ENCODE results near the gene PPP6R2.

Gene PPP6R2

DNA sequence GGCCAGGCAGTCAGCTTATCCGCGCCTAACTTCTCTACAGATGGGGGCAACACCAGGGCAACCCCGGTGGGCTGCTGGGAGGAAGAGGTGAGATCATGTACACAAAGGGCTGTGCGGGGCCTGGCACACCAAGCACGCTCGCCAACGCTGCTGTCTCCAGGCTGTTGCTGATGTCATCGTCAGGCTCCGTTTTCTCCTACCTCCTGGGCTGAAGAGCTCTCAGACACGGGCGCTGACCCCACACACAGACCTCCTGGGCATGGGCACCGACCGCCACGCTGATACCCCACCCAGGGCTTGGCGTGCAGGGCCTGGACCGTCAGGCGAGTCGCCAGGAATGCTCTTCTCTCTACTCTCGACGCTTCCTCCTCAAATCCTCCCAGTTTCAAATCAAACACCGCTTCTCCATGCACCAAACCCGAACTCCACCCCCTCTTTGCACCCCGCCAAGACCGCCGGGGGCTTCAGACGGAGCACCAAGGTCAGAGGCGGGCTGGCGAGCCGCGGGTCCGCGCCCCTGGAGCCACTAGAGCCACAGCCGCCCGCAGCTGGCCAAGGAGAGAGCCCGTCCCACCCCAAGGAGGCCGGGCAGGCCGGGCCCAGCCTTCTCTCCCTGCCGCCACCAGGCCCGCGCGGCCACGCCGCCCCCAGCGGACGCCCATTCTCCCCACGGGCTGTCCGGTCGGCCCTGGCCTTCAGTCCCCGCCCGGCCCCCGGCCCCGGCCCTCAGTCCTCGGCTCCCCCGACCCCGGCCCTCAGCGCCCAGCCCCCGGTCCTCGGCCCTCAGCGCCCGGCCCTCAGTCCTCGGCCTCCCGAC, 130.9 kb downstream of the PPP6R2 start:
- peak; percentile 64 for DNase-seq

DNA sequence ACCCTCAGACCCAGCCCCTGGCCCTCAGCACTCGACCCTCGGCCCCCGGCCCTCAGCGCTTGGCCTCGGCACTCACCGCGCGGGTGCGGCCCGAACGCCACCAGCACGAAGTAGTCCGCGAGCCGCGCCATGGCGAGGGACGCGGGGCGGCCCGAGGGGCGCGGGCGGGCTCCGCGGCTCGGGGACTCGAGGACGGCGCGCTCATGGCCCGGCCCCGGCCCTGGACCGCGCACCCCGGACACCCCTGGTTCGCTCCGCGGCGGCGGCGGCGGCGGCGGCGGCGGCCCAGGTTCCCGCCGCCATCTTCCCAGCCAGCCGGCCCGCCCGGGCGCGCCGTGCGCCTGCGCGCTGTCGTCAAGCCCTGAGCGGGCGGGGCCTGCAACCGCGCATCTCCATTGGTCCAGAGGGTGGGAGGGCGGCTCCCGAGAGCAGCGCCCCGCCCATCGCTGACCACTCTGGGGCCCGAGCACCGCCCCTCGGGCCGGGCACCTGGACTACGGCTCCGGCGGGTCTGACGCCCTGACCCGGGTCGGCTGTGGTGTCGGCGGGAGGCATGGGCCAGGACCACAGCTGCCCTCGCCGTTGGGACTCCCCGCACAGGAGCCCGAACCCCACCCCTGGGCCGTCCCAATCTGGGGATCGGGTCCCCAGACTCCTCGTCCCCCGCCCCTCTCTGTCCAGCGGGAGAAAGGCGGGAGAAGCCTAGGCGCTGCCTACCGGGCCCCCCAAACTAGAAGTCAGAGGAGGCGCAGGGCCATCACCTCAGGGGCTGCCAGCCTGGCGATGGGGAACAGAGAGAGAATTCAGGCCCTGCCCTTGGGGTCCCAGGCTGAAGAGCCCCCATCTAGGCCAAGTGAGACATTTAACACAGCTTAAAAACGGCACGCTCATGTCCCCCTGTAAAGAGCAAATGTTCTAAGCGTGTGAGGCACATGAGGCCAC, 131.9 kb downstream of the PPP6R2 start, which contains the start of gene SBF1:
Gene SBF1, minus strand, starts transcription at position 326 of the 942 bp plus-strand sequence. Its CDS starts 195 bp downstream, at position 131.
- peak; percentile 92 for DNase-seq

DNA sequence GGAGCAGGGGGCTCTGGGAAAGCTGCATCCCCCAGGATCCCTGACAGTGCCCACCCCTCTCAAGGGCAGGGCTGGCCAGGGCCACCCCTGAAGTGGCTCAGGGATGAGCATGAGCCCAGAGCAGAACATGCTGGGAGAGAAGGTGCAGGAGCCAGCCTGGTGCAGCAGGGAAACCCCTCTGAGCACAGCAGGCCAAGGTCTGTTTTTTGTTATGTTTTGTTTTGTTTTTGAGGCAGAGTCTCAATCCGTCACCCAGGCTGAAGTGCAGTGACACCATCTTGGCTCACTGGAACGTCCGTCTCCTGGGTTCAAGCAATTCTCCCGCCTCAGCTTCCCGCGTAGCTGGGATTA, 132.5 kb downstream of the PPP6R2 start:
- no peak for DNase-seq

DNA sequence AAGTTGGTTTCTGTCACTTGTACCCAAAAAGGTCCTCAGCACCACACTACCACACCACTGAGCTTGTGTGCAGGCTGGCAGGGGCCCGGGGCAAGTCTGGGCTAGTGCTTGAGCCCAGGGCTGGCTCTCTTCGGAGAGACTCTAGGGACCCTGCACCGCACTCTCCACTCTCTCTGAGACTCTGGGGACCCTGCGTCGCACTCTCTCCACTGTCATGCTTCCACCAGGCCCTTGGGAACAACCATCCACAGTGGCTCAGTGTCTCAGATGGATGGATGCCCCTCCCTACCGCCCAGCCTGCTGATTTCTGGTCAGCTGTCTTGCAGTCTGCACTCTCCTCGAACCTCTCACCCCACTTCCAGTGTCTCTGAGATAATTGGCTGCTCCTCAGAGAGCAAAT, 133.7 kb downstream of the PPP6R2 start:
- no peak for DNase-seq

DNA sequence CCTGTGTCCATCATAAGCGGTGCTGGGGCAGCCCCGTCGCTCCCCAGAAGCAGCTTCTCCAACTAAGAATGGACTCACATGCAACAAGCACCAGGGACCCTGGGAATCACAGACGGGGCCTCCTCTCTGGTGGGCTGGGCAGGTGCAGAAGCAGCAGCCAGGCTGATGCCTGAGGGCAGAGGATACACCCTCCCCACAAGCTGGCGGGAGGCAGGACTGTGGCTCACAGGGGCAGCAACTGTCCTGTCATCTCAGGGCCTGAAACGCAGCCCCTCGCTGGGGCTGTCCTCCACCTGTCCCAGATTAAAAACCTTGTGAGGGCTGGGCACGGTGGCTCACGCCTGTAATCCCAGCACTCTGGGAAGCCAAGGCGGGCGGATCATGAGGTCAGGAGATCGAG, 134.8 kb downstream of the PPP6R2 start:
- DNase-seq, result no peak

DNA sequence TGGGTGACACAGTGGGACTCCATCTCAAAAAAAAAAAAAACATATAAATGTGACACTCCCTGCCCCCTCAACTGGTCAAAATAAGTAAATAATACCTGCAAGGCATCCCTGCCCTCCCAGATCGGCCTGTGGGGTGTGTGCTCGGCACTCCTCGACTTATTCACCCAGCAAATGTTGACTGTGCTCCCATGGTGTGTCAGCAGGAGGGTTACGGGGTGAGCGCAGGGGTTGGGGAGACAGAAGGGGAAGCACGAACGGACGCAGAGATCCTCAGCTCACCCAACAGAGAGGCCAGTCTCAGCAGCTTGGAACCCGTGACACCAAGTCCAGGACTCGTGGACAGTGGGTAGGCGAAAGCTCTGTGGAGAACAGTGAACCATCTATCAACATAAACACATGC, 136.6 kb downstream of the PPP6R2 start:
- no peak for DNase-seq

DNA sequence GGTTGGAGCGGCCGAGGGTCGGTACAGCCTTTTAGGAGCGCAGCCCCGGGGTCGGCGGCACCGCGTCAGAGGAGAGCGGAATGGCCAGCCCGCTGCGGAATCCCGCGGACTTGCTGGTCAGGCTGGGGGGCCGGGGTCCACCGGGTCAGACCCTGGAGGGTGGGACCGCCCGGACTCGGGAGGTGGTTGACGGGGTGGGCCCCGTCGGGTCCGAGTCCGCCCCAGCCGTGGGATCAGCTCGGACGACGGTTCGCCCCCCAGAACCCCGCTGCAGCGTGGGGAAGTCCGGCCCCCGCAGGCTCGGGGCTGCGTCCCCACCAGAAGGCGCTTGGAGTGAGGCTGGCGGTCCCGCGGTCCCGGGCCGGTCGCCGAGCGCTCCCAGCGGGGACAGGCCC, 137.9 kb downstream of the PPP6R2 start:
- no peak for DNase-seq

DNA sequence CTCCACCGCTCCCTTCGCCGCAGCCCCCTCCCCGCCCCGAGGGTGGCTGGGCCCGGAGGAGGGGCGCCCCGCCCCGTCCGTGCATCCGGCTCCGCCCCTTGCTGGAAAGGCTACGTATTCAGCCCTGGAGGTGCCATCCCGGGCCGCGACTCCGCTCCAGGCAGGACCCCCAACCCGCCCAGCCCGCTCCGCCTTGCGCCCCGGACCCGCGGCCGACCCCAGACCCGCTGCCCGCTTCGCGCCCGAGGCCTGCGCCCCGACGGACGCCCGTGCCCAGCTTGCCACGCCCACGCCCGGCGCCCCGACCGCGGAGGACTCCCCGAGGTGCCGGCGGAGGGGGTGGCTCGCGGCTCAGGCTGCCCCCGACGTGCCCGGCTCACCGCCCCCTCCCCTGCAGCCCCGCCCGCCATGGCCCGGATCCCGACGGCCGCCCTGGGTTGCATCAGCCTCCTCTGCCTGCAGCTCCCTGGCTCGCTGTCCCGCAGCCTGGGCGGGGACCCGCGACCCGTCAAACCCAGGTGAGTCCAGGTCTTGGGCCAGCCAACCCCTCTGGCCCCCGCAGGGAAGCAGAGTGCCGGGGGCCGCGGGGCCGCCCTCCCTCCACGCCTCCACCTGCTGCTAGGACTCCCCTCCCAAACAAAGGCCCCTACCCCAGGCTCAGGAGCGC, 138.4 kb downstream of the PPP6R2 start, which contains the start of gene ADM2:
Gene ADM2, plus strand, starts transcription at position 104 of the 667 bp plus-strand sequence. Its CDS starts 305 bp downstream, at position 409.
- DNase-seq, result peak; percentile 71

DNA sequence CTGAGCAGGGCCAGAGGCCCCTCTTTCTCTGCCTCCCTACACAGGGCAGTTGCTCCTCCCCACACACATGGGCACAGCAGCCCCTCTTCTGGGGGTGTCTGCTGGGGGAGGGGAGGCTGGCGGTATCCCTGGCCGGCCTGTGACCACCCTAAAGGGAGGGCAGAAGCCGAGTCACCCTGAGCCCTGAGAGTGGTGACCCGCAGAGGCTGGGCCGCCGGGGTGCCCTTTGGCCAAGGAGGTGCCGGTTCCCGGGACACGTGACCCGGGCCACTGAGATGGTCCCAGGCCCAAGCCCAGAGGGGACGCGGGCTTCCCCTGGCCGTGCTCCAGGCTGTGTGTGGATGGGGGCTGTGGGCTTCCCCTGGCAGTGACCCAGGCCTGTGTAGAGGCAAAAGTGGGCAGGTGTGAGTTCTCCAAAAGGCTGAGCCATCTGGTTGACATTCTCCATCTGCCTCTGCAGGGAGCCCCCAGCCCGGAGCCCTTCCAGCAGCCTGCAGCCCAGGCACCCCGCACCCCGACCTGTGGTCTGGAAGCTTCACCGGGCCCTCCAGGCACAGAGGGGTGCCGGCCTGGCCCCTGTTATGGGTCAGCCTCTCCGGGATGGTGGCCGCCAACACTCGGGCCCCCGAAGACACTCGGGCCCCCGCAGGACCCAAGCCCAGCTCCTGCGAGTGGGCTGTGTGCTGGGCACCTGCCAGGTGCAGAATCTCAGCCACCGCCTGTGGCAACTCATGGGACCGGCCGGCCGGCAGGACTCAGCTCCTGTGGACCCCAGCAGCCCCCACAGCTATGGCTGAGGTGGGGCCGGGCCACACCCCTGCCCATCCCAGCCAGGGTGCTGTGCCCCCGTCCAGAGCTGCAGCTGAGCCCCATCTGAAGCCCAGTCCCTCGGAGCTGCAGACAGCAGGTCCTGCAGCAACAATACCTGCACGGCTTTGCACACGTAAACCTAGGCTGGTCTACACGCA, 139.3 kb downstream of the PPP6R2 start:
- DNase-seq, result no peak

DNA sequence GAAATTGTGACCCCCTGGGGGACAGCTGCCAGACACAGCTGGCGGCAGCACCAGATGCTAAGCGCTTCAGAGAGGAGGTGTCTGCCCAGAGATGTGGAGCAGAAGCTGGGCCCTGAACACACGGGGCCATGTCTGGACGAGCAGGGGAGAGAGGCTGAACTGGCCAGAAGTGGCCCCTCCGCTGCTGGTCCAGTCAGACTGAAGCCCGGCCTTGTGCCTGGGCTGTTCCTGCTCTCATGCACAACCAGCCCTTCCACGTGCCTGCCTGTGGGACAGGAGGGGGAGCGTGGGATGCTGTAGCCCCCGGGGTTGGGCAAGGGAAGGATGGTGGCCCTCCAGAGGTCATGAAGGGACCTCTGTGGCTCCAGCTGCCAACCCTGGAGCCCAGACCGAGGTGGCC, 140.0 kb downstream of the PPP6R2 start:
- DNase-seq, result no peak

DNA sequence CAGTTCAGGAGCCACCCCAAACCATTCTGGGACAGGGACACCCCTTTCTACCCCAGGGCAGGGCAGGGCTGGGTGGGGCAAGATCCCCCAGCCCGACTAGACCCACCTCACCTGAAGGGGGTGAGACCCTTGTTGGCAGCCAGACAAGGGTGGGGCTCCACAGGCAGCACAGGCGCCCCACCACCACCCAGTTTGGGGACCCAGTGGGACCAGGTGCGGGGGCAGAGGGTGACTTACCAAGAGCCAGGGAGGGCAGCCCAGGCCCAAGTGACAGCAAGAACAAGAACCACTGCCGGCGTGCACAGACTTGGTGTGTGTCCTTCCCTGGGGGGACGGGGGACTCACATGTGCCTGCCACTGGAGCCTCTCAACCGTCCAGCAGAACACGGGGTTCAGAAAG, 140.4 kb downstream of the PPP6R2 start:
- DNase-seq, result no peak

DNA sequence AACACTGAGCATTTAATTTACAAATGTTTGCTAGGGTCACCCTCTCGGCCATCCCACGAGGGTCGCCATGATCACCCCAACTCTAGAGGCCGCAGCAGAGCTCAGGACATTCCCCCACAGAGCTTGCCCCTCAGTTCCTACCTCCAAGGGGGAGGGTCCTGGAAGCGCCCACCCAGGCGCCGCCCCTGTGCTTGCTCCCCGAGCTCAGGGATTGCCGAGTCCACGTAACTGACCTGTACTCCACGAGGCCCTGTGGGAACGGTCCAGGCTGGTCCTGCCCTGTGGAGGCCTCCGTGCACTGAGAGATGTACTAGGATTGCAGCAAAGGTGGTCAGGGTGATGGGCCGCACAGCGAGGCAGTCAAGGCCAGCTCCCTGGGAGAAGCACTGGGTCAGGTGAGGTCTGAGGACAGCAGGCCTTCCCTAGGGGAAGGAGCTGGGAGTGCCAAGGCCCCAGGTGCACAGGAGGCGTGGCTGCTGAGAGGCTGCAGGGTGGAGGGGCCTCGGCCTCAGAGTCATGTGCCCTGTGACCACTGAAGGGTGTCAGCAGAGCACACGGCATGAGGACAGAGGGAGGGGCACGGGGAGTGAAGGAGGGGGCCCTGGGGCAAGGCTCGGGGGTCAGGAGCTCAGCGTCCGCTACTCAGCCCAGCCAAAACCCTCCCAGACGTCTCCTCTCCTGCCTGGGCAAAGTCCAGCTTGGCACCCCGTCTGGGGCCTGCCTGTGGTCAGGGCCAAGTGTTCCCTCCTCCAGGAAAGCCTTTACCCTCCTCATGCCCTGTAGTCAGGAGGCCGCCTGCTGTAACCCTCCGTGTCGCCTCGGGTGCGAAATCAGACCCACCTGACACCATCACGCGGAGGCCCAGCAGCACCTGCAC, 141.1 kb downstream of the PPP6R2 start:
- DNase-seq, result no peak

DNA sequence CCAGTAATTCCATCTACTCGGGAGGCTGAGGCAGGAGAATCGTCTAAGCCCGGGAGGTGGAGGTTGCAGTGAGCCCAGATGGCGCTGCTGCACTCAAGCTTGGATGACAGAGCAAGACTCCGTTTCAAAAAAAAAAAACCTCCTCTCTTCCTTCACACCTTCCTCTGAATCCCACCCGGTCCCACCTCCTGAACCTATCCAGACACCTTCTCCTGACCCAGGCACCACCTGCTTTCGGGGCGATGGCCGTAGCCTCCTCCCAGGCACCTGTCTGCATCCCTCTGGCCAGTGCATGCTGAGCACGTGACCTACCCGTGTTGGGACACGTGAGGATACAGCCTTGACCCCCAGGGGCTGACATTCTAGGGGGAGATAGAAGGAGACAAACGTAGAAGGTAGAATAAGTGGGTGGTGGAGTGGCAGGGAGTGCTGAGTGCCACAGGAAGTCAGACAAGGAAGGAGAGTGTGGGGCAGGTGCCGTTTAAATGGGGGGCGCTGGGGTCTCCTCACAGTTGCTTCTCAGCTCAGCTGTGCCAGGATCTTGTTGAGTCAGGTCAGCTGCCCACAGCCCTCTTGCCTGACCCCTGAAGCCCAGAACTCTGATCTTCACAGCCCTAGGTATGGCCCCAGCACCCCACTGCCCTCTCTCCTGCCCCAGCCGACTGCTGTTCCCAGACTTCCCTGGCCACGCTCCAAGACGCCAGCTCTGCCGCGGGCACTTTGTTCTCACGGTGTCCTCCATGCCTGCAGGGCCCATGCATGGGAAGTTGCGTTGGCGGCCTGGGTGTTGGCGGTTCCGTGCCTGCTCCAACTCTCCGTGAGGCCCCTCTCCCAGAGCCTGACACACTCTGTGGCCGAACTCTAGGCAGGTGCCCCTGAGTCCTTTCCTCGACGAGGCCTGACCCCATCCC, 142.3 kb downstream of the PPP6R2 start:
- no peak for DNase-seq

DNA sequence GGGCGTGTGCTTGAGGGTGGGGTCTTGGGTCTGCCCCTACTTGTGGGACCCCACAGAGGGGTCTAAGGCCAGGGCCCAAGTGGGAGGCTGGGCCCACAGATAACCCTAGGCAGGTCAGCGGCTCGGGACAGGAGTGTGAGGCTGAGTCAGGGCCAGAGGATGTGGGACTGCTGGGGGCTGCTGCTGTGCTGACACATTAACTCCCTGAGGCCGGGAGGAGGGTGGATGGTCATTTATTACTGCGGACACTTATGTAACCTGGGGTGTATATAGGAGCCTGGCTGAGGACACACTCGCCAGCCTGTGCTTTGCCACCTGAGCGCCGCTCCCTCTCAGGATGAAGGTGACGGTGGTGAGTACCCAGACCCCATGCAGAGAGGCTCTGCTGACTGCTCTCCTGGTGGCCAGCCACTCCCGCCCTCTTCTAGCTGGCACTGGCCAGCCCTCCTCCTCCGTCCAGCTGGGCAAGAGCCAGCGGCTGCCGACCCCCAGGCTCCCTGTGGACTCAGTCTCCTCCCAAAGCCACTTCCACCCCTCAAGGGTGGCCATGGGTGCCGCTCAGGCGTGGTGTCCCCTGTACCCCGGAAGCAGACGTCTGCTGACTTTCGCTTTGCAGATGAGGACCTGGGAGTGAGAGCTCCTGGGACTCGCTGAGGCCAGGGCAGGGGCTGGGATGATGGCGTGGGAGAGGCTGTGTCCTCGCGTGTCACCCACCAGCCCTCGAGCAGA, 143.6 kb downstream of the PPP6R2 start, which contains the start of gene MIOX:
Gene MIOX, plus strand, starts transcription at position 299 of the 729 bp plus-strand sequence. Its CDS starts 39 bp downstream, at position 338.
- no peak for DNase-seq

DNA sequence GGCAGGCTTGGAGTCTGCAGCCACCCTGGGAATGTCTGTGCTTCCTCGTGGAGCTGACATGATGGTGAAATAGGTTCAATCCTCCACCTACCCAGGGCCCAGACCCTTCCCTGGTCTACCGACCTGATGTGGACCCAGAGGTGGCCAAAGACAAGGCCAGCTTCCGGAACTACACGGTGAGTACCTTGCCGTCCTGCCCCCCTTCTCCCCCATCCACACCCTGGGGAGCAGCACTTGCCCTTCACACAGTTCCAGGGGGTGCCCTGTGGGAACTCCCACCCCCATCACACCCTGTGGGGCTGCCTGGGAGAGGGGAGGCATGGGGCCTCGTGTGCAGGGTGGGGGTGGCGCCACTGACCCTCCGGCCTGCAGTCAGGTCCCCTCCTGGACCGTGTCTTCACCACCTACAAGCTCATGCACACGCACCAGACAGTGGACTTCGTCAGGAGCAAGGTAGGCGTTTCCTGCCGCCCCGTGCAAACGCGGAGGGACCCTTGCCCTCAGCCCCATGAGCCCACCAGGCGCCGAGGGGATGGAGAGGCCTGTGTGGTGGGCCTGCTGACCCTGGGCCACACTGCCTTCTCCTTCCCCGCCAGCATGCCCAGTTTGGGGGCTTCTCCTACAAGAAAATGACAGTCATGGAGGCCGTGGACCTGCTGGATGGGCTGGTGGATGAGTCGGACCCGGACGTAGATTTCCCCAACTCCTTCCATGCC, 144.3 kb downstream of the PPP6R2 start:
- no peak for DNase-seq

DNA sequence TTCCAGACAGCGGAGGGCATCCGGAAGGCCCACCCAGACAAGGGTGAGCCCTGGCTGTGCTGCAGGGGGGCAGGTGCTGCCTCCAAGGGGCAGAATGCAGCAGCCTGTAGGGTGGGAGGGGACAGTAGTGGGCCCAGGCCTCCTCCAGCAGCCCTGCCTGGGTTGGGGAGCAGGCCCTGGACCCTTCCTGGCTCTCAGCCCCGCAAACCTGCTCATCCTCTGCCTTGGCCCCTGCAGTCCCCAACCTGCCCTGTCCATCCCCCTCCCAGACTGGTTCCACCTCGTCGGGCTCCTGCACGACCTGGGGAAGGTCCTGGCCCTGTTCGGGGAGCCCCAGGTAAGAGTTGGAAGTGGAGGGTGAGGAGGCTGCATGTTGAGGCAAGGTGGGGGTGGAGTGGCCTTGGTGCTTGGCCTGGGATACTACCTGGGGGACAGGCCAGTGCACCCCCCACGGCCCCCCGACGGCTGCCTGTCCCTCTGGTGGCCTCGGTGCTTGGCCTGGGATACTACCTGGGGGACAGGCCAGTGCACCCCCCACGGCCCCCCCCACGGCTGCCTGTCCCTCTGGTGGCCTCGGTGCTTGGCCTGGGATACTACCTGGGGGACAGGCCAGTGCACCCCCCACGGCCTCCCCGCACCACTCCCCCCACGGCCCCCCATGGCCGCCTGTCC, 145.0 kb downstream of the PPP6R2 start:
- DNase-seq, result no peak

DNA sequence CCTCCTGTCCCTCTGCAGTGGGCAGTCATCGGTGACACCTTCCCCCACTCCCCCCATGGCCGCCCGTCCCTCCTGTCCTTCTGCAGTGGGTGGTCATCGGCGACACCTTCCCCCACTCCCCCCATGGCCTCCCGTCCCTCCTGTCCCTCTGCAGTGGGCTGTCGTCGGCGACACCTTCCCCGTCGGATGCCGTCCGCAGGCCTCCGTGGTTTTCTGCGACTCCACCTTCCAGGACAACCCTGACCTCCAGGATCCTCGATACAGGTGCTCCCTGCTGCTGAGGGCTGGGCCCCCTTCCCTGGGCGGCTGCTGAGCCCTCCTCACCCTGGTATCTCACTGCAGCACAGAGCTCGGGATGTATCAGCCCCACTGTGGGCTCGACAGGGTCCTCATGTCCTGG, 145.8 kb downstream of the PPP6R2 start:
- DNase-seq, result no peak
